Measurements from ENCODE around the gene SLC24A3.

SLC24A3 gene

GRCh38 chr20:19473922-19474286 lies 261.5 kb downstream of the SLC24A3 start:
- Histone ChIP-seq H3K27me3 (no peaks in the 10 kb centered on the region), H3K4me3 (ENCODE audit: low read depth in 1 of 2, low read length in 1 of 2) (no peak overlapping the region), H3K4me1 (ENCODE audit: control insufficient read depth in 1 of 2, insufficient read depth in 1 of 2, low read depth in 1 of 2, low read length in 1 of 2) (no peaks in the 10 kb centered on the region), H3K9me3 (no peaks in the 10 kb centered on the region), H3K27ac (no peak overlapping the region), H3K36me3 (no peaks in the 10 kb centered on the region)
- TF ChIP-seq CTCF (IDR thresholded peaks at IDR 0.05): no peak

GRCh38 chr20:19478320-19478895 lies 266.0 kb downstream of the SLC24A3 start:
- TF ChIP-seq CTCF (IDR thresholded peaks at IDR 0.05): no peak
- no peaks in the 10 kb centered on the region for H3K27me3 ChIP-seq
- H3K36me3 ChIP-seq: no peaks in the 10 kb centered on the region

GRCh38 chr20:19482726-19483125 lies 270.3 kb downstream of the SLC24A3 start:
- Histone ChIP-seq H3K27me3 (no peaks in the 10 kb centered on the region), H3K4me3 (ENCODE audit: low read depth in 1 of 2, low read length in 1 of 2) (no peak overlapping the region)

More at GRCh38 chr20:19478320-19478895, 266.0 kb downstream of the SLC24A3 start:
- no peak overlapping the region for H3K27ac ChIP-seq
- H3K9me3 ChIP-seq: no peaks in the 10 kb centered on the region
- H3K4me1 ChIP-seq (ENCODE audit: control insufficient read depth in 1 of 2, insufficient read depth in 1 of 2, low read depth in 1 of 2, low read length in 1 of 2): peaks cover 0 to 5% of the 10 kb centered on the region in 2 experiments
- H3K4me3 ChIP-seq (ENCODE audit: low read depth in 1 of 2, low read length in 1 of 2): no peak overlapping the region

GRCh38 chr20:19483309-19483708 lies 270.9 kb downstream of the SLC24A3 start:
- no peak for TF ChIP-seq CTCF (IDR thresholded peaks at IDR 0.05)
- no peaks in the 10 kb centered on the region for H3K9me3 ChIP-seq

More at GRCh38 chr20:19482726-19483125, 270.3 kb downstream of the SLC24A3 start:
- Histone ChIP-seq H3K4me1 (ENCODE audit: control insufficient read depth in 1 of 2, insufficient read depth in 1 of 2, low read depth in 1 of 2, low read length in 1 of 2) (peaks cover 0 to 5% of the 10 kb centered on the region in 2 experiments), H3K27ac (no peak overlapping the region), H3K36me3 (no peaks in the 10 kb centered on the region), H3K9me3 (no peaks in the 10 kb centered on the region)
- no peak for TF ChIP-seq CTCF (IDR thresholded peaks at IDR 0.05)

GRCh38 chr20:19486446-19486845 lies 274.0 kb downstream of the SLC24A3 start:
- no peaks in the 10 kb centered on the region for H3K4me1 ChIP-seq (ENCODE audit: control insufficient read depth in 1 of 2, insufficient read depth in 1 of 2, low read depth in 1 of 2, low read length in 1 of 2)
- H3K4me3 ChIP-seq (ENCODE audit: low read depth in 1 of 2, low read length in 1 of 2): no peak overlapping the region
- no peaks in the 10 kb centered on the region for H3K9me3 ChIP-seq
- H3K27me3 ChIP-seq: no peaks in the 10 kb centered on the region
- no peaks in the 10 kb centered on the region for H3K36me3 ChIP-seq
- no peak for TF ChIP-seq CTCF (IDR thresholded peaks at IDR 0.05)
- no peak overlapping the region for H3K27ac ChIP-seq

More at GRCh38 chr20:19483309-19483708, 270.9 kb downstream of the SLC24A3 start:
- peaks cover 0 to 5% of the 10 kb centered on the region in 2 experiments for H3K4me1 ChIP-seq (ENCODE audit: control insufficient read depth in 1 of 2, insufficient read depth in 1 of 2, low read depth in 1 of 2, low read length in 1 of 2)
- no peaks in the 10 kb centered on the region for H3K36me3 ChIP-seq
- no peaks in the 10 kb centered on the region for H3K27me3 ChIP-seq
- H3K4me3 ChIP-seq (ENCODE audit: low read depth in 1 of 2, low read length in 1 of 2): no peak overlapping the region
- no peak overlapping the region for H3K27ac ChIP-seq
